Lung (tissue), 12 donors: ENCODE results near the gene ARHGAP22. TPM values are rescaled to one million over a fixed set of nuclear protein-coding genes. Genes with fewer than 3 reads are reported as not detected.

Experiments used
- ATAC-seq: fragments of 200-7000 bp; cut with Tn5 transposase; one replicate; pipeline ENCODE4 v1.9.1; 2020; ENCODE audit warnings: moderate number of reproducible peaks; ENCODE audit not compliant: insufficient read depth, low FRiP score
- DNase-seq, 3 donors: peaks; one replicate each; pipeline ENCODE4 v3.0.0-alpha.2; 2013 to 2017
- H3K27ac ChIP-seq, 2 donors: one replicate each; pipeline ENCODE4 v1.5.1; 2013; ENCODE audit warnings: mild to moderate bottlenecking in 2 of 2, moderate library complexity in 2 of 2, control low read depth in 1 of 2, inconsistent platforms in 1 of 2, low read depth in 1 of 2, low read length in 1 of 2
- H3K27me3 ChIP-seq, 3 donors: one replicate each; pipeline ENCODE4 v1.5.1; 2013; ENCODE audit warnings: low read length in 2 of 3; ENCODE audit not compliant: control insufficient read depth in 3 of 3, insufficient read depth in 3 of 3
- H3K36me3 ChIP-seq, 4 donors: one replicate each; pipeline ENCODE4 v1.5.1; 2013; ENCODE audit warnings: low read length in 4 of 4, mild to moderate bottlenecking in 1 of 4, moderate library complexity in 1 of 4; ENCODE audit not compliant: control insufficient read depth in 4 of 4, insufficient read depth in 4 of 4
- H3K4me1 ChIP-seq, 5 donors: one replicate each; pipeline ENCODE4 v1.5.1; 2013; ENCODE audit warnings: low read length in 5 of 5, mild to moderate bottlenecking in 2 of 5, moderate library complexity in 1 of 5; ENCODE audit not compliant: control insufficient read depth in 5 of 5, insufficient read depth in 5 of 5
- H3K4me3 ChIP-seq: one replicate; pipeline ENCODE4 v1.5.1; 2013; ENCODE audit warnings: mild to moderate bottlenecking, control low read depth, moderate library complexity
- H3K9ac ChIP-seq, 2 donors: one replicate each; pipeline ENCODE4 v1.5.1; 2013; ENCODE audit warnings: low read length in 2 of 2, control low read depth in 1 of 2; ENCODE audit not compliant: insufficient read depth in 1 of 2
- H3K9me3 ChIP-seq, 4 donors: one replicate each; pipeline ENCODE4 v1.5.1; 2013; ENCODE audit warnings: low read length in 3 of 4, mild to moderate bottlenecking in 1 of 4, moderate library complexity in 1 of 4; ENCODE audit not compliant: control insufficient read depth in 4 of 4, insufficient read depth in 3 of 4
- WGBS, 2 donors: extraction: QIAGEN DNeasy Blood & Tissue Kit; methylation state at CpG; one replicate each; pipeline ENCODE4 v1.1.7; 2013; 5-methylcytosine and 5-hydroxymethylcytosine counted together
- polyA plus RNA-seq, 2 donors: library from polyadenylated mRNA; stranded (reverse); fragments of 200-250 nt; gene quantifications; one replicate each; pipeline ENCODE4 v1.2.1, GENCODE V29; 2013
- total RNA-seq, 2 donors: library from RNA; depleted of rRNA in 1 of 2; stranded (reverse); fragments of >200 nt in 1 of 2; gene quantifications; one replicate each; pipeline ENCODE4 v1.2.1, GENCODE V29; 2014 to 2021
- TF ChIP-seq, protein P1 (sequence below): IDR thresholded peaks from 2 replicates; pipeline ENCODE4 v1.5.1; 2012; ENCODE audit warnings: mild to moderate bottlenecking; ENCODE audit errors: control extremely low read depth, extremely low read depth
- donor health status: control.
- donor health status: control.
- donor health status: Bipolar disorder and iron deficiency.
- donor health status: healthy.
- donor health status: DM: yes; HTN: yes; CAD: no.

Gene ARHGAP22
- total and polyA plus RNA-seq, 4 donors: 3.2 to 6.9 (median 4.1) TPM

DNA sequence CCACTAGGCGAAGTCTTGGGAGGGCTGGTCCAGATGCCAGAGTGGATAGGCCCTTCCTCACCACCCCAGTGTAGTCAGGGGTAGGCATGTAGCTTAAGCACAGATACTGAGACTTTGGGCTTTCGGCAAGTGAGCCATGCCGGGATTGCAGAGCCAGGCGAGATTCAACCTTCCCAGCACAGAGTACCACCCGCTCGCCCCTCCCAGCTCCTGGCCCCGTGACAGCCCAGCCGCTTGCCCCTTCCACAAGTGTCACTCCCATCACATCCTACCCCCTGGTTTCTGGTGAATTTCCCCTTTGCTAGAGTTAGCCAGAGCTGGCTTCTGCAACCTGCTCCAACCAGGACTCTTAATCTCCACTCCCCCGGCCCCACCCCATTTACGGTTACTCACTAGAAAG, 56.9 kb downstream of the ARHGAP22 start:
- Histone ChIP-seq H3K27ac (no peak overlapping the region), H3K4me3 (no peak overlapping the region), H3K27me3 (no peaks in the 10 kb centered on the region), H3K9ac (no peak overlapping the region), H3K36me3 (no peaks in the 10 kb centered on the region), H3K9me3 (no peaks in the 10 kb centered on the region), H3K4me1 (peaks cover 0 to 3% (median 0%) of the 10 kb centered on the region in 5 donors)
- 83 to 87% methylated on average over 10 of the region's 10 CpGs for WGBS, 2 donors
- no peak for ATAC-seq
- DNase-seq: no peak
- TF ChIP-seq, protein P1, sequence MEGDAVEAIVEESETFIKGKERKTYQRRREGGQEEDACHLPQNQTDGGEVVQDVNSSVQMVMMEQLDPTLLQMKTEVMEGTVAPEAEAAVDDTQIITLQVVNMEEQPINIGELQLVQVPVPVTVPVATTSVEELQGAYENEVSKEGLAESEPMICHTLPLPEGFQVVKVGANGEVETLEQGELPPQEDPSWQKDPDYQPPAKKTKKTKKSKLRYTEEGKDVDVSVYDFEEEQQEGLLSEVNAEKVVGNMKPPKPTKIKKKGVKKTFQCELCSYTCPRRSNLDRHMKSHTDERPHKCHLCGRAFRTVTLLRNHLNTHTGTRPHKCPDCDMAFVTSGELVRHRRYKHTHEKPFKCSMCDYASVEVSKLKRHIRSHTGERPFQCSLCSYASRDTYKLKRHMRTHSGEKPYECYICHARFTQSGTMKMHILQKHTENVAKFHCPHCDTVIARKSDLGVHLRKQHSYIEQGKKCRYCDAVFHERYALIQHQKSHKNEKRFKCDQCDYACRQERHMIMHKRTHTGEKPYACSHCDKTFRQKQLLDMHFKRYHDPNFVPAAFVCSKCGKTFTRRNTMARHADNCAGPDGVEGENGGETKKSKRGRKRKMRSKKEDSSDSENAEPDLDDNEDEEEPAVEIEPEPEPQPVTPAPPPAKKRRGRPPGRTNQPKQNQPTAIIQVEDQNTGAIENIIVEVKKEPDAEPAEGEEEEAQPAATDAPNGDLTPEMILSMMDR: no peak

DNA sequence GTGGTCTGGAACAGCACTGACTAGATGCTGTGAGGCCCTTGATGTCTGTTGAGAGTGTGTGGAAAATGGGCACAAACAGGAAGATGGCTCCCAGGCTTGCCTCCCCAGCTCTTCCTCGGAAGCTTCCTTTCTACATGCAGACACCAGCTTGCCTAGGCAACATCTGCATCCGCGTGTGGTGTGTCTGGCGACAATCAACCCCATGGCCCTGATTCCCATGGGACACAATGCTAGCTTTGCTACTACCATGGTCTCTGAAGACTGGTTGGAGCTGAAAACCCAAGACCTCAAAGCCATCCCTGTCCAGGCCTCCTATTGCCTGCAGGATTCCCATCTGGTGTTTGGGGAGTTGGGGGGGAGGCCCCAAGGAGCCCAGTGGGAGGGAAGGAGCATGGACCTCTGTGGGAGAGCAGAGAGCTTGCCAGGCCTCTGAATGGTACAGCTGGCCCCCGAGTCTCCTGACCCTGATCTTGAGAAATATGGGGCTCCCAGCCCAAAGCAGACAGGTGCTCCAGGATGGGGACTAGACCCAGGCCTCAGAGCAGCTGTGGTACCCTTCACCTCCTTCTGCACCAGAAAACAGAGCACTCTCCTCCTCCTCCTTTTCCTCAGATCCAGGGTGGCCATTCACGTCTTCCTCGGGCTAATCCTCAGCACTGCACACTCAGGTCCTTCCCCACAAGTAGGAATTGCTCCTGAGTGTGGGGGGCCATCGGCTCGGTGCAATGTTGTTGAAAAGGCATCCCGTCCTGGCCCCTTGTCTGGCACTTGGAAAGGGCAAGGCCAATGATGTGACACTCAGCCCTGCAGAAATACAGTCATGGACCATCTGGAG, 57.6 kb downstream of the ARHGAP22 start:
- H3K4me1 ChIP-seq: peaks cover 0 to 3% (median 0%) of the 10 kb centered on the region in 5 donors

DNA sequence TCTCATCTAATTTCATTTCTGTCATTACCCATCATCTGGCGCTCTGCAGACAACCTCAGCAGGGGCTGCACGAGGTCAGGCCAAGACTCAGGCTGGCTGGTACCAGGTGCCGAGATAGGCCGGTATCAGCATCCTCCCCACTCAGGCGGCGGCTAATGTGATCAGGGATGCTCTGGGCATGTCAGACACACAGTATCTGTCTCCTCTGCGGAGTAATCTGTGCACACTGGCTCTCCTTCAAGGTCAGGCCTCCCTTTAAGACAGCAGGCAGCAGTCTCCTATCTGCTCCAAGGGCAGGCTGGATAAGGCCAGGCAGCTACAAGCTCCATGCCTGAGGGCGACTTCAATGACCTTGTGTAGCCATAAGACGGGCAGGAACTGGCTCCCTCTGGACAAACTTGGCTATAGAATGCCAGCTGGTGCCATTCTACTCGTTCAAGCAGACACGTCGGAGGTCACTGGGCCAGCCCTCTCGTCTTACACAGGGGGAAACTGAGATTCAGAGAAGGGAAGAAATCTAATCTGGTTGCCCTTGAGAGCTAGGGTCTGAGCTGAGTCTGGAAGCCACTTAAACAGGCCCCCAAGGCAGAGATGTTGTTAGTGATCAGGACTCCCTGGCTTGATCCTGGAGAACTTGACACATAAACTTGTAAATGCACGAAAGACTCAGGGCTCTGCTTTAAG, 59.3 kb downstream of the ARHGAP22 start:
- no peaks in the 10 kb centered on the region for H3K27me3 ChIP-seq
- TF ChIP-seq, protein P1: no peak
- ATAC-seq: no peak
- H3K4me3 ChIP-seq: no peak overlapping the region
- no peak overlapping the region for H3K9ac ChIP-seq
- no peaks in the 10 kb centered on the region for H3K9me3 ChIP-seq
- WGBS, 2 donors: 83 to 87% methylated on average over 14 of the region's 14 CpGs
- H3K27ac ChIP-seq: no peak overlapping the region
- H3K36me3 ChIP-seq: no peaks in the 10 kb centered on the region
- DNase-seq: no peak
- H3K4me1 ChIP-seq: peaks cover 0 to 3% (median 0%) of the 10 kb centered on the region in 5 donors

More for the DNA sequence above, 57.6 kb downstream of the ARHGAP22 start:
- H3K9me3 ChIP-seq: no peaks in the 10 kb centered on the region
- DNase-seq: no peak
- H3K27ac ChIP-seq: no peak overlapping the region
- TF ChIP-seq, protein P1: no peak
- H3K9ac ChIP-seq: no peak overlapping the region
- no peaks in the 10 kb centered on the region for H3K27me3 ChIP-seq
- 86 to 93% methylated on average over 10 of the region's 10 CpGs for WGBS, 2 donors
- no peaks in the 10 kb centered on the region for H3K36me3 ChIP-seq
- no peak overlapping the region for H3K4me3 ChIP-seq
- no peak for ATAC-seq
